Activated effector memory CD4-positive, alpha-beta T cell treated with anti-CD3 and anti-CD28 coated beads, Interleukin-2, amount 50 U/mL, for 16 hours (primary cell): ENCODE data around the gene SELENOS.

Experiments used
- DNase-seq: peaks from one replicate; pipeline ENCODE4 v3.0.0-alpha.2; 2020

SELENOS gene

GRCh38 chr15:101276501-101277037 lies 716 bp downstream of the SELENOS start:
- no peak for DNase-seq

DNA sequence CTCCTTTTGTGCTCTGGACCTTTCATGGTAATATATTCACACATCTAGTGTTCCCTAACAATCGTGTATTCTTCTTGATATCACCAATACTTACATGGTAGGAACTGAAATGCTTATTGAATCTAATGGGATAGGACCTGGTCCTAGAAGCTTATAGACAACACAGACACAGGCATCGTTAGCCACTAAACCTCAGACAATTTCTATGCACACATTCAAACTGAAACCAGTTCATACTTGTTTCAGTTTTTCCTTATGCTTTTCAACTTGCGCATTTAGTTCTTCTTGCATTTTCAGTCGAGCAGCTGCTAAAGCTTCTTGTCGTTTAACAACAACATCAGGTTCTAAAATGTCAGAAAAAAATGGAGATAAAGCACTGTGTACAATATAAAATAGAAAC lies 2.3 kb downstream of the SELENOS start:
- no peak for DNase-seq

GRCh38 chr15:101273534-101273933 lies 3.8 kb downstream of the SELENOS start:
- DNase-seq, result peak; percentile 9

DNA sequence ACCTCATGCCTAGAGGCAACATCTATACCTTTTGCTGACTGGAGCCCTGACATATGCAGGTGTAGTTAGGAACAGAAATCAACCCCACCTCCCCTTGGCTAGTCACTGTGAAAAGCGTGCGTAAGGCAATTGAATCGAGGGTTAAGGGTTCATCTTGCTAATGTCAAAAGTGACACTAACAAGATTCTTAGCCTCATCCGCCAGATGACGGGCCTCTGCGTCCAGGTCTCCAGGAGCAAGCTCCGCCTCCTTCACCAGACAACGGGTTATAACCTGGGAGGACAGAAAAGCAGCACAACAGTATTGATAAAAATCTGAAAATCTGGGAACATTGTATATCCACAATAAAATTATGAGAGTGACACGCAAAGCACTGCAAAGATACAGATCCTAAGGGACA lies 4.7 kb downstream of the SELENOS start:
- peak; percentile 48 for DNase-seq

- no peak for DNase-seq
These were observed 7.6 kb downstream of the SELENOS start for GRCh38 chr15:101269479-101270223.

GRCh38 chr15:101267320-101268104 lies 9.8 kb downstream of the SELENOS start:
- no peak for DNase-seq

GRCh38 chr15:101266787-101267186 lies 10.5 kb downstream of the SELENOS start:
- no peak for DNase-seq

GRCh38 chr15:101266034-101266433 lies 11.3 kb downstream of the SELENOS start:
- no peak for DNase-seq

DNA sequence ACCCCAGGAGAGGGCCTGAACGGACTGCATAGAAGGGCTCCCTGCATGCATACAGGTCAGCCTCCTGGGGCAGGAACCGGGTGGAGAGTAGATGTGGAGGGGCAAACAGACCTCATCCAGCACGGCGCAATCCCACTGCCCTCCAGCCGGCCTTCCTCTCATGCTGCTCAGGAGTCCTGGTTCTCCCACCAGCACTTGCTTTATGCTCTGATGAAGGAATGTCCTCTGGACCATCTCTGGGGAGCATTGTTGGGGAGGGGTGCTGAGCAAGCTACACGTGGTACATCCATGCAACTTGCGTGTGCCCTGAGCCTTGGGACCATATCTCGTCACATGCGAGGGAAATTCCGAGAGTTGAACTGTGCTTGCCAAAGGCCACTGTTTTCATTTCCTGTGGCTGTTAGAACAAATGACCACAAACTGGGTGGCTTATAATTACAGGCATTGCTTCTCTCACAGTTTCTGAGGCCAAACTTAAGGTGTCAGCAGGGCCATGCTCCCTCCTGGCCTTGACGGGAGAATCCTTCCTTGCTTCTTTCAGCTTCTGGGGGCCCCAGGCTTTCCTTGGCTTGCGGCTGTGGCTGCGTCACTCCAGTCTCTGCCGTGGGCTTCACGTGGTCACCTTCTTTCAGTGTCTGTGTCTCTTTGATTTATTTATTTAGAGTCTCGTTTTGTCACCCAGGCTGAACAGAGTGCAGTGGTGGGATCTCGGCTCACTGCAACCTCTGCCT lies 12.2 kb downstream of the SELENOS start:
- DNase-seq, result no peak

DNA sequence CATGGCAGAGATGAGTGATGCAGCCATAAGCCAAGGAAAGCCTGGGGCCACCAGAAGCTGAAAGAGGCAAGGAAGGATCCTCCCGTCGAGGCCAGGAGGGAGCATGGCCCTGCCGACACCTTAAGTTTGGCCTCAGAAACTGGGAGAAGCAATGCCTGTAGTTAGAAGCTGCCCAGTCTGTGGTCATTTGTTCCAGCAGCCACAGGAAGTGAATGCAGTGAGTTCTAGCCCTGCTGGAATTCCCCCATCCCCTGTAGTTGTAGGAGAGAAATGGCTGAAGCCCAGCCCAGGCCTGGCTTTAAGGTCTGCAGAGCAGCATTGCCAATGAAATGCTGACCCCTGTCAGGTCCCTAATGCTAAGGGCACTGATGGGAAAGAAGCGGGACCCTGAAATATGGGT lies 13.3 kb downstream of the SELENOS start:
- peak; percentile 24 for DNase-seq

DNA sequence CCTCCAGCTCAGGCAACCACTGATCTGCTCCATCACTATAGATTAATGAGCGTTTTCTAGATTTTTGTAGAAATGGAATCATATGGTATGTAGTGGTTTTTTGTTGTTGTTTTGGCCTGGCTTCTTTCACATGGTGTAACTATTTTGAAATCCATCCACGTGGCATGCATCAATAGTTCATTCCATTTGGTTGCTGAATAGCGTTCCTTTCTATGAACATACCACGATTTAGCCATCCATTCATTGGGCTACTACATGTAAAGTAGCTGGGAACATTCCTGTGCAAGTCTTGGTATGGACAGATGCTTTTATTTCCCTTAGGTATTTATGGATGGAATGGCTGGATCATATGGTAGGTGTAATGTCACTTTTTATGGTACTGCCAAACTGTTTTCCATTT lies 14.7 kb downstream of the SELENOS start:
- no peak for DNase-seq

DNA sequence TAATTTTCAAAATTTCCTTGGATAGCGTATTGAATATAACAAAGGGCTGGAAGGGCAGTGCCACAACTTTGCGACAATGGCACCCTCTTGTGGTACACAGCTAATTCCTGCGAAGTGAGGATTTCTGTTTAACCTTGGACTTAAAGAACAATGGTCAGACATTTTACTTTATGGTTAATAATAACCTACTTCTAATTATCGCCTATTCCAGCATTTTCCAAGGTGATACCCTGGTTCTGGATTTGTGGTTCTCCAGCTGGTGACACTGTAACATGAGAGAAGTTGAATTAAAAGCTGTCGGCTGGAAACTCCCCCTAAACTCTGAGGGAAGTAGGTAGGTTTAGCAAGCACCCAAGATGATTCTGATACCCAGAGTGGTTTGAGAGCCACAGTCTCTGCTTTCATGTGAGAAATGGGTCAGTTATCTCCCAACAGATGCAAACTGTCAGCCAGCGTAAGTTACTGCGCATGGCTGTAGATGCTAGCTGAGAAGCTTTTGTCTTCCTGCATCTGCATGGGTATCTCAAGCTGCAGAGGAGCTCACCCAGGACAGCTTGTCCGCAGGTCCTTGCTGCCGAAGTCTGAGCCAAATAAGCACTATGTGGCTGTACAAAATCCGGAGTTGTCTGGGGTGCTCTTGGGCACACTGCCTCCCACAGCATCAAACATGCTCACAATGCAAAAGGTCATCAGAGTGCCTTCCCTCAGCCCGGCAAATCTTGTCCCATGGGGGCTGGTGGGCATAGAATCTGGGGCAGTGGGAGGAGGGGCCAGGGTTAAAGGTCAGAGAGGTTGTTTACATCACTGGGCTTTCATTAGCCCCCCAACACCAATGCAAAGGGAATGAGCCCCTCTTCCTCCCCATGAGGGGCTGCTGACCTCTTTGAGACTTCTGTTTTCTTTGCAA lies 18.8 kb downstream of the SELENOS start:
- DNase-seq, result peak; percentile 80

DNA sequence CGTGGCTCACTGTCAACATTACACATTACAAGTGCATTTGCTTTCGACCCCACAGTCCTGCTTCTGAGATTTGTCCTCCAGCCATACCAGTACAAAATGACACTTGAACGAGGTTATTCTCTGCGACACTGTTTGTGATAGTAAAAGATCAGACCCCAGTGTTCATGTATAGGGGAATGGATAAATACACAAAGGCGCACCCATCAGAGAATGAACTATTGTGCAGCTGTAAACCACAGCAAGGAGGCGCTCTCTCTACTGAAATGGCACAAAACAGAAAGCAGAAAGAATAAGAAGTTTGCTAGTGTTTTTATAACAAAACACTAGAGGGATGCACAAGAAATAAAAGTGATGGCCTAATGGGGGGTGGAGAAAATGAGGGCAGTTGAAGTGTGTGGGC lies 20.5 kb downstream of the SELENOS start:
- no peak for DNase-seq

- DNase-seq, result no peak
These were observed 21.6 kb downstream of the SELENOS start for GRCh38 chr15:101255615-101256241.

DNA sequence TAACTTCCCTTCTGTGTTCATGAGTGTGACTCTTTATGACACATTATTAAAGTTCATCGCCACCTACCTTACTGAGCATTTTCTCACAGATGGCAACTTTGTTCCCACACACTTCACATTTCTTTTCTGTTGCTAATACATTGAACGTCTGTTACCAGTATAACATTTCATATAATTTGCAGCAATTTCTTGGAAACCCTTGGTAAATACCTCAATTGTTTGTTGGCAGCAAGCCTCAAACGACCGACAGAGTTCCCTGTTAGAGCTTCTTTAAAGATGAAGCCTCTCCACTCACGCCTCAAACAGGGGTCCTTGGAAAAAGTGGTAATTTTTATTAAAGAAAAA lies 22.3 kb downstream of the SELENOS start:
- no peak for DNase-seq

DNA sequence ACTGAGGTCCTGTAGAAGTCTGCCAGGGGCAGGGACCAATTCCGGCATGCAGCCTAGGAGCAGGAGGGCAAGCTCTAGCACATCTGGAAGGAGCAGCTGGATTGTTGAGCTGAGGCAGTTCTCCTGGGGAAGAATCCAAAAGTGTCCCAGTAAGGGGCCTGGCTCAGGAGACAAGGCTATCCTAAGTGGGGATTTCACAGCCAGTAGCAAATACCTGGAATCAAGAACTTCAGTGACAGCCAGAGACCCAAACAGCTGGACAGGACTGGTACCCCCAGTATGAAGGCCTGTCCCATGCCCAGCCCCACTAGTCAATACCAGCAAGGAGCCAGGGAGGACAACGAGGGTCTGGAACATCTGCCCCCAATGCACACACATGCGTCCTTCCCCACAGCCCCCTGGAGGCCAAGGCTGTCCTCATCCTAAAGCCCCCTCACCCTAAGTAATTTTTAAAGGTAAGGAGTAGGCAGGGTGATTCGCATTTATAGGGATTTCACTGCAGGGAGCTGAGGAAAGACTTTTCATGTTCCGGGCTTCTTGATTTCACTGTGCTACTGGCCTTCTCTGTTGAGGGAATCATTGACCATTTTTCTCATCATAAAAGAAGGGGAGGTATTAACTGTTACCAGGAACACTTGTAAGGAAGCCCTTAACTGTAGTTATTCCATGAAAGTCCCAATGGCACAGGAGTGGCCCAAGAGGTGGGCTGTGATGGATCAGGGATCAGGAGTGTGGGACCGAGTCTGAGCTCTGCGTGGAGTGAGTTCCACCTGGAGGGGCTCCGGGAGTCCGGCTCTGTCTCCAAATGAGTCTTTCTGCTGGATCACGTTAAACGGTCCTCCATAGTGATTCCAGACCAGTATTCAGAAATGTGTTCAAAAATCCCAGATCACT lies 22.9 kb downstream of the SELENOS start:
- DNase-seq, result no peak

DNA sequence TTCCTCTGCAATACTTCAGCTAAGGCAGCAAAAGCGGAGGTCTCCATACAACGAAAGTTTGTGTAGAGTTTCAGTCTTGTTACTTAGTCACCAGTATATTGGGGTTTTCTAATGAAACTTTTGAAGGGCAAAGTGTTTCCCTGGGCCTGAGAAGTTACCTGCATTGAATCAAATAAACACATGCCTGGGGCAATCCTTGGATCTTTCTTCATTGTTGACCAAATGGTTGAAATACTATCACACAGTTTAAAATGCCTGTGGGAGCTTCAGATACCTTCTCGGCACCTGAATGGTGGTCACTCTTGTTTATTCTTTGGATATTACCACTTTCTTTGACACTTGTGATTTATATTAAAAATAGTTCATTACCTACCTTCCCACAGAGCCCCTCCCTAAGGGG lies 24.4 kb downstream of the SELENOS start:
- DNase-seq, result no peak

GRCh38 chr15:101251830-101252820 lies 25.2 kb downstream of the SELENOS start, which contains the start of gene CHSY1:
TSS of gene CHSY1 (minus strand) at chr15:101252048. CDS start at chr15:101251456, 592 bp downstream.
- DNase-seq, result peak; percentile 94
